ENCODE measurements around the gene OSBP.
"Not testable (repeated sequence)": the region's sequence is repeated elsewhere in the genome, so short reads cannot be mapped to it uniquely, and the experiment has no call there.

The OSBP gene, protein sequence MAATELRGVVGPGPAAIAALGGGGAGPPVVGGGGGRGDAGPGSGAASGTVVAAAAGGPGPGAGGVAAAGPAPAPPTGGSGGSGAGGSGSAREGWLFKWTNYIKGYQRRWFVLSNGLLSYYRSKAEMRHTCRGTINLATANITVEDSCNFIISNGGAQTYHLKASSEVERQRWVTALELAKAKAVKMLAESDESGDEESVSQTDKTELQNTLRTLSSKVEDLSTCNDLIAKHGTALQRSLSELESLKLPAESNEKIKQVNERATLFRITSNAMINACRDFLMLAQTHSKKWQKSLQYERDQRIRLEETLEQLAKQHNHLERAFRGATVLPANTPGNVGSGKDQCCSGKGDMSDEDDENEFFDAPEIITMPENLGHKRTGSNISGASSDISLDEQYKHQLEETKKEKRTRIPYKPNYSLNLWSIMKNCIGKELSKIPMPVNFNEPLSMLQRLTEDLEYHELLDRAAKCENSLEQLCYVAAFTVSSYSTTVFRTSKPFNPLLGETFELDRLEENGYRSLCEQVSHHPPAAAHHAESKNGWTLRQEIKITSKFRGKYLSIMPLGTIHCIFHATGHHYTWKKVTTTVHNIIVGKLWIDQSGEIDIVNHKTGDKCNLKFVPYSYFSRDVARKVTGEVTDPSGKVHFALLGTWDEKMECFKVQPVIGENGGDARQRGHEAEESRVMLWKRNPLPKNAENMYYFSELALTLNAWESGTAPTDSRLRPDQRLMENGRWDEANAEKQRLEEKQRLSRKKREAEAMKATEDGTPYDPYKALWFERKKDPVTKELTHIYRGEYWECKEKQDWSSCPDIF

DNA sequence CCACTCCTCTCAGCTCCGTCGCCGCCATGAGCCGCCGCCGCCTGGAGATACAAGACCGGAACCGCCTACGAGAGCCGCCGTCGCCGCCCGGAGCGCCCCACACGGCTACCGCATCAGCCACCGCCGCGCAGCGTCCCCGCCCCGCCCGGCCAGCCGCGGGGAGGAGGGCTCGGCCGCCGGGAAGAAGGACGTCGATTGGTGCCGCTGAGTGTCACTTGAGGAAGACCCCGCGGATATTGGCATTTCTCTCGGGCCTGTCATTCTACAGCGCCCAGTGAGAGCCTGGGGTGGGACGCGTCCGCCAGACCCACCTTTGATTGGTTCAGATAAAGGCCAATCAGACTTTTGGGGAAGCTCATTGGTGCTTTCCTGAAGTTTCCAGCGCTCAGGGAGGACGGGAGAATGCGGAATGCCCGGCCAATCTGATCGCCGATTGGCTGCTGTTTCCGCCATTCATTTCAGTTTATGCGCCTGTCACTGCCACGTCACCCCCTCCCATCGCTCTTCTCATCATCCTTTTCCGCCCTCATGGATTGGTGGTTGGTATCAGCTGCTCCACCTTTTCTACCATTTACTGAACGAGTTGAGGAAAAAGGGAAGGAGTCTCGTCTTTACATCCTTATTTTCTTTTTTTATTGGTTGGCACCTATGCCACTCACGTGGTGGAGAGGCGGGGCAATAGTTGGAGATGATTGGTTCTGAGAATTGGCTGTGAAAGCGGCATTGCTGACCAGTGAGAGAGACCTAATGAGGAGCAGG lies at the start of gene OSBP:
OSBP (minus strand) TSS at position 138 of the 759 bp plus-strand sequence; CDS start at position 28, 110 bp downstream.
- DNase-seq (ENCODE audit: low read depth in 2 of 2) = peak; percentile 89 to 95

DNA sequence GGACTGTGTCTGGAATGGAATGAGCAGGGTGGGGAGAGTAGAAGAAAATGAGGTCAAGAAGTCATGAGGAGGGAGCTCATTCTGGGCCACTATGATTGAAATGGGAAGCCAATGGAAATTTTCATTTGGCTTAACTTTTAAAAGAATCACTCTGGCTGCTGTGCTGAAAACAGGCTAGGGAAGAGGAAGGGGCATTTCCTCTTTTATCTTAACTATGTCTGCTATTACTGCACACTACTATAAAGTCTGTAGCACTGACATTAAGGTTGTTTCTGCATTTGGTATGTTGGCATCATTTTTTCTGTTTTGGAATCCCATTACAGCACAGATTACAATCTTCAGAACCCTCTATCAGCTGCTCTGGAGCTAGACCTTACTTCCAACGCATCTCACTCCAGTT lies 45.0 kb upstream of the OSBP start:
- no peak for DNase-seq (ENCODE audit: low read depth in 2 of 2)

- DNase-seq (ENCODE audit: low read depth in 2 of 2) = no peak
Measured at GRCh38 chr11:59659981-59660380, 44.4 kb upstream of the OSBP start.

GRCh38 chr11:59658036-59658435 lies 42.5 kb upstream of the OSBP start:
- DNase-seq (ENCODE audit: low read depth in 2 of 2) = no peak

- DNase-seq (ENCODE audit: low read depth in 2 of 2) = no peak
Measured at GRCh38 chr11:59654893-59655292, 39.3 kb upstream of the OSBP start.

GRCh38 chr11:59647245-59647980 lies 31.8 kb upstream of the OSBP start:
- no peak for DNase-seq (ENCODE audit: low read depth in 2 of 2)

GRCh38 chr11:59644528-59644927 lies 29.0 kb upstream of the OSBP start:
- DNase-seq (ENCODE audit: low read depth in 2 of 2) = no peak

GRCh38 chr11:59643390-59643789 lies 27.8 kb upstream of the OSBP start:
- DNase-seq (ENCODE audit: low read depth in 2 of 2) = no peak

GRCh38 chr11:59641156-59641555 lies 25.6 kb upstream of the OSBP start:
- no peak for DNase-seq (ENCODE audit: low read depth in 2 of 2)

DNA sequence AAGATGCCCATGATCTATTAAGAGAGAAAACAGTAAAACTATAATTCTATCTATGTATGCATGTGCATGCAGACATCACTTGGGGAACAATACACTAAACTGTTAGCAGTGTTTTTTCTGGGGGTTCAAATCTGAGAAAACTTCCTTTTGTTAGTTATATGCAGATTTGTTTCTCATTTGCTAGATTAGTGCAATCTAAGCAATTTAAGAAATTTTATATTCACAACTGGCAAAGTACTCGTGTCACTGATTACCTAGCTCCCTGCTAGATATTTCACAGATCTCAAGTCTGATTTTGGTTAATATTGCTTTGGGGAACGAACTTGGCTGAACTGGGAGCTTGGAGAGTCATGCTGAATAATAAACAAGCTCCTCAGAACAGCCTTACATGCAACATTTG lies 14.9 kb upstream of the OSBP start:
- no peak for DNase-seq (ENCODE audit: low read depth in 2 of 2)

DNA sequence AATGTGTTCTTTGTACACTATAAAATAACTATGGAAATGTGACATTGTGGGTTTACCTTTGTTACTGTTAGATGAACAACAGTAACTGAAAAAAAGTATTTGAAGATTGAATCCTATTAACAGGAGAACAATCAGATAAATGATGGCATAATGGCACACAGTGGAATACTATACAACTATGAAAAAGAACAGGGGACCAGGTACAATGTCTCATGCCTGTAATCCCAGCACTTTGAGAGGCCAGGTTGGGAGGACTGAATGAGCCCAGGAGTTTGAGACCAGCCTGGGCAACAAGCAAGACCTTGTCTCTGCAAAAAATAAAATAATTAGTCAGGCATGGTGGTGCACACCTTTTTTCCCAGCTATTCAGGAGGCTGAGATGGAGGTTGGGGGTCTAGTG lies 14.4 kb upstream of the OSBP start:
- DNase-seq (ENCODE audit: low read depth in 2 of 2) = no peak

GRCh38 chr11:59626969-59627368 lies 11.4 kb upstream of the OSBP start:
- DNase-seq (ENCODE audit: low read depth in 2 of 2) = not testable (repeated sequence)

DNA sequence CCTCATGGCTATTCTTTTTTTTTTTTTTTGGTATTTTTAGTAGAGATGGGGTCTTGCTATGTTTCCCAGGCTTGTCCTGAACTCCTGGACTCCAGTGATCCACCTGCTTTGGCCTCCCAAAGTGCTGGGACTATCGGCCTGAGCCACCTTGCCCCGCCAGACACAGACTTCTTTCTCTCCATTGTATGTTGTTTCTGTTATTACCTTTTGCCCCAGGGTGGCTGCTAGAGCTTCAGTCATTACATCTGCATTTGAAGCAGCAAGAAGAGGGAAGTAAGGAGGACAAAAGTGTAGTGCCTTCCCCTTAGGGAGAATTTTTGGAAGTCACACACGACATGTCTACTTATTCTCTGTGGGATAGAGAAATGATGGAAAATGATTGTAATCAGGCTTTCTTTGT lies 10.1 kb upstream of the OSBP start:
- no peak for DNase-seq (ENCODE audit: low read depth in 2 of 2)

DNA sequence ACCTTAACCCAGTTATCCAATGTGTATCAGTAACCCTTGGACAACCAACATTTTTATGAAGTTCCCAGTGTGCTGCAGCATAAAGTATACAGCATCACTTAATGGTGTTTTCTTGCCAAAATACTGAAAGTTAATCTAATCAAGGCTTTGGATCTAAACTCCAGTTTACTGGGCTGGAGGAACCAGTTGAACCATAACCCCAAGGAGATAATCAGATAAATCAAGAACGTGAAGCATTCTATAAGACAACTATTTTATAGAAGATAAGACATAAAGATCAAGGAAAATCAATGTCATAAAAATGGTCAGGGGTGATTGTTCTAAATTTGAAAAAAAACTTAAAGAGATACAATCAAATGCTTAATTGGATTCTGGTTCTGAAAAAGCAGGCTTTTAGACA lies 2.3 kb upstream of the OSBP start:
- no peak for DNase-seq (ENCODE audit: low read depth in 2 of 2)

DNA sequence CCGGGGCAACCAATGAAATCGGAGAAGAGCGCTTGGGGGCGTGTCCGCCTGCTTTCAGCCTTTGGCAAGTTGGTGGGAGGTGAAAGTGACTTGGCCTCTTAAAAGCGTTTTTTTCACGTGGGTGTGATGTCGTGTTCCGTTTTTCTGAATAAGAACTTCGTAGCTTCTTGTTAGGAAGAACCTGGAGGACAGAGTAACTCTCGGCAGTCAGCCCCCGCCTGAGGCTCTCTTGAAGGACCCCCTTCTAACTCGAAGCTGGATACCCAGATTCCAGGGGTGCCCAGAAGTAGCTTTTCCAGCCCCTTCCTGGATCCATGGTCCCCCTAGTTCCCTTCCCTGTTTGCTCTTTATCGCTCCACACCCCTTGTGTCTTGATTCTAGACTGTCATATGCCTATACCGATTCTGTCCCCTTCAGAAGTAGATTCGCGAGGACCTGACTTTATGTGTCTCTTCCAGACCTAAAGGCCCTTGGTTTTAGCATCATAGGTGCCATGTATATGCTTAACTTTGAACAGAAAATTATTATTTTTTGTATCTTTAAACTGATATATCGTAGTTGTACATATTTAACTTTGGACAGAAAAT lies 915 bp upstream of the OSBP start:
- no peak for DNase-seq (ENCODE audit: low read depth in 2 of 2)

GRCh38 chr11:59615120-59615636 lies 396 bp downstream of the OSBP start:
- DNase-seq (ENCODE audit: low read depth in 2 of 2) = peak; percentile 43 to 51

GRCh38 chr11:59614277-59615119 lies 1.1 kb downstream of the OSBP start:
- no peak for DNase-seq (ENCODE audit: low read depth in 2 of 2)

- no peak for DNase-seq (ENCODE audit: low read depth in 2 of 2)
Measured at GRCh38 chr11:59611570-59612565, 3.7 kb downstream of the OSBP start.

DNA sequence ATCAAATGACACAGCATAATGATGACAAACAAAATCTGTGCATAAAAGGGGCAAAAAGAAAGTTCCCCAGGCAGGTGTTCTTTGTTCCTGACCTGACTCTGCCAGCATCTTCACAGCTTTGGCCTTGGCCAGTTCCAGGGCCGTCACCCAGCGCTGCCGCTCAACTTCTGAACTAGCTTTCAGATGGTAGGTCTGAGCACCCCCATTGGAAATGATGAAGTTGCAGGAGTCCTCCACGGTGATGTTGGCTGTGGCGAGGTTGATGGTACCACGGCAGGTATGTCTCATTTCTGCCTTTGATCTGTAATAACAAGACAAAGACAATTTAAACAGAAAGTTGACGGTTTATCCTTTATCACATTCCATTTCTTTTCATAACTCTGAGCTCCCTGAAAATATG lies 5.3 kb downstream of the OSBP start:
- peak in 1 of 2 donors; percentile 11 for DNase-seq (ENCODE audit: low read depth in 2 of 2)

Data from stimulated activated CD4-positive, alpha-beta T cell treated with anti-CD3 and anti-CD28 coated beads, Interleukin-4, amount 100 ng/mL, for 48 hours (primary cell).